Stimulated activated CD4-positive, alpha-beta T cell treated with anti-CD3 and anti-CD28 coated beads, Interleukin-12 subunit alpha, Interleukin-12 subunit beta, amount 100 ng/mL, for 48 hours (primary cell): ENCODE data around the gene ZFHX3.

Source experiments
- DNase-seq, 3 donors: peaks; one replicate each; pipeline ENCODE4 v3.0.0-alpha.2; 2020; ENCODE audit warnings: low read depth in 2 of 3, low spot score in 1 of 3

ZFHX3 gene

GRCh38 chr16:72808754-72809153, 239.2 kb downstream of the ZFHX3 start:
- DNase-seq = no peak

- DNase-seq = no peak
Observed at GRCh38 chr16:72807245-72807644, 240.7 kb downstream of the ZFHX3 start.

GRCh38 chr16:72805486-72805885, 242.4 kb downstream of the ZFHX3 start:
- DNase-seq = no peak

DNA sequence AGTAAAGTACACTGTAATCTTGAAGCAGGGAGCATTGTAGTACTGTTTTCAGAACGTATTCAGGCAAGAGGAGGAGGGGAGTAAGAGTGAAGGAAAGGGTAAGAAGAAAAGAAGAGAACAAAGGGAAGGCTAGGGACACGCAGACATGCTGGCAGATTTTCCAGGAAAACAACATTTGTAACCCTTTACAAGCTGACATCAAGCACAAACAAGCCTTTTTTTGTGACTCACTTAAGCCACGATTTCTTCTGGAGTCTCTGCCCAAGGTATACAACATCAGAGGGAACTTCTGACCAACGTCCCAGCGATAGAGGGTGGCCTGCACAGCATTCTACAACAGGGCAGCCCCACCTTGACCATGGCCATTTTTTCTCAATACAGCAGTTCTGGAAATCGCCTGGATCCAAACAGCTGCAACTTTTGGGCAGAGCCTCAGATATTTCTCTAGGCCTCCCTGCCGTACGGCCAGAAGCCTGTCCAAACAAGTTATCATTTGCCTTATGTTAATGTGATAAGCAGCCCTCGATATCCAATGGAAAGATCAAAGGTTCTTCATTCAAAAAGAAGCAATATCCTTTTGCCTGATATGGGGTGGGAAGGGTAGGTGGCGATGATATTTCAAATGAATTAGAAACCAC, 247.3 kb downstream of the ZFHX3 start:
- DNase-seq = no peak

DNA sequence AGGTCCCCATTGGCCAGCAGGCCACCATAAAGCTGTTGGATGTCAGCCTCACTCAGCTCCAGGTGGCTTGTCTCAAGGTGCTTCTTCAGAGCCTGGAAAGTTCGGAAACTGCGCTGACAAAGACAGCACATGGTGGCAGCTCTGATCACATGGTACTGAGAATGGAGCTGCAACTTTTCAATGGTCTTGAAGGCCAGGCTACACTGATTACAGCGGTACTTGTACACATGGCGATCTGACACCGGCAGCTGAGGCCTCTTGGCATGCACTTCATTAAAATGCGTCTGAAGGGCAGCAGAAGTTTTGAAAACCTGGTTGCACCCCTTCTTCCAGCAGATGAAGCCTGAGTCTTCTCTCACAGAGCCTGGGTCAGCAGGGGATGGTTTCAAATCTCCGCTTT, 249.7 kb downstream of the ZFHX3 start:
- no peak for DNase-seq

DNA sequence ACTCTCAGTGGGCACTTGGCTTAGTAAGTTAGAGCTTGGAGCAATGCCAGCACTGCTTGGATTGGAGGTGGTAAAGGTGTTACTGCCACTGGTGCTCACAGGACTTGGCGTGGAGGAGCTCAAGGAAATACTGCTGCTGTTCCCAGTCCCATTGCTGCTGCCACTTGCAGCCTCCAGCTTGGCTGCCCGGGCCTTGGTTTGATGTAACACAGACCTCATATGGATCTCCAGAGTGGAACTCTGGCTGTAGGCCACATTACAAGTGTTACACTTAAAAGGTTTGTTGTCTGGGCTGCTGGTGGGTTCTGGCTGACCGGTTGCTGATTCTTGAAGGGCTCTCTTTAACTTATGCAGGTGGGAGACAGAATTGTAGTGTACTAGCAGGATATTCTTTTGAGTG, 250.3 kb downstream of the ZFHX3 start:
- no peak for DNase-seq

DNA sequence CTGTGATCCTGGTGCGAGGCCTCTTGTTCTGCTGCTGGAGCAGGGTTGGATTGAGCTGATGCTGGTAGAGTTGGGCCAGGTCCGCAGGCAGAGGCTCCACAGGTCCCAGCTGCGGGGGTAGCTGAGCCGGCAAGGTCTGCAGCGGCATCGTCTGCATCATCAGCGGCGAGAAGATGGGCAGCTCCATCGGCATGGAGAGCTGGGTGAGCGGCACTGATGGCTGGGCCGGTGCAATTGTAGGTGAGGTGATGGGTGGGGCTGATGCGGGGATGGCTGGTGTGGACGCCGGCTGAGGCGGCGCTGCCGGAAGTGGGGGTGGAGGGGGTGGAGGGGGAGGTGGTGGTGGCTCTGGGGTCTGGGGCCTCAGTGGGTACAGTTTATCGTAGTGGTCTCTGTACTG, 251.7 kb downstream of the ZFHX3 start:
- no peak for DNase-seq

GRCh38 chr16:72794986-72795385, 252.9 kb downstream of the ZFHX3 start:
- no peak for DNase-seq

- DNase-seq = no peak
Observed at GRCh38 chr16:72794319-72794718, 253.6 kb downstream of the ZFHX3 start.

GRCh38 chr16:72793716-72794115, 254.2 kb downstream of the ZFHX3 start:
- DNase-seq = no peak

DNA sequence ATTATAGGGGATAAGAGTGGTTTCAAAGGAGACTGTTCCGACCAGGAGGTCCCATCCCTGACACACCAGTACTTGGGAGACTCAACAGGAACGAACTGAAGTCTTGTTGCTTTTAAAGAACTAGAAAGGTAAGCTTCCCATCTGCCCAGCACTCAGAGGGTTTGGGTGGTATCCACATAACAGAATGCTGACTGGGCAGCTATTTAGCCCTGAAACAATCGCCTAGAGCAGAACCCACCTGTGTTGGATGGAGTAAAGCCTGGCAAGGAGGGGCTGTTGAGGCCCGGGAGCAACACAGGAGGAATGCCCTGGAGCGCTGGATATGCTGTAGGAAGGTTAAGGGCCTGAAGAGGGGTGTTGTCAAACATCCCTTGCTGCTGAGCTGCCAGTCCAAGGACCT, 254.9 kb downstream of the ZFHX3 start:
- DNase-seq = no peak

- DNase-seq = no peak
Observed at GRCh38 chr16:72791786-72792185, 256.1 kb downstream of the ZFHX3 start.

DNA sequence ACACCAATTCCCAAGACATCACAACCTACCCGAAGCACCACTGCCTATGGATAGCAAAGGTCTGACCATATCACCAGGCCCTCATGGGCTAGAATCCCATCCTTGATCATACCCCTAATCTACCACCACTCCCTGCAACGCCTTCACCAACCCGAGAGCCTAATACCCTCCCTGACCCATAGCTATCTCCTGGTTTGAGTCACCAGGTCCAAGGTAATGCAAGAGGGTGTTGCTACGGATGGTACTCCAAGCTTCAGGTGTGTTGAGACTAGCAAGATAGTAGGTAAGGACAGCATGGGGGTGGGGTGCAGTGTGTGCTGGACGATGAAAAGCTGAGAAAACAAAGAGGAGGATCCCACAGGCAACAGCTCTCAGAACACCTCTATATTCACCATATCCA, 258.0 kb downstream of the ZFHX3 start:
- no peak for DNase-seq

- no peak for DNase-seq
Observed at GRCh38 chr16:72789465-72789864, 258.5 kb downstream of the ZFHX3 start.

DNA sequence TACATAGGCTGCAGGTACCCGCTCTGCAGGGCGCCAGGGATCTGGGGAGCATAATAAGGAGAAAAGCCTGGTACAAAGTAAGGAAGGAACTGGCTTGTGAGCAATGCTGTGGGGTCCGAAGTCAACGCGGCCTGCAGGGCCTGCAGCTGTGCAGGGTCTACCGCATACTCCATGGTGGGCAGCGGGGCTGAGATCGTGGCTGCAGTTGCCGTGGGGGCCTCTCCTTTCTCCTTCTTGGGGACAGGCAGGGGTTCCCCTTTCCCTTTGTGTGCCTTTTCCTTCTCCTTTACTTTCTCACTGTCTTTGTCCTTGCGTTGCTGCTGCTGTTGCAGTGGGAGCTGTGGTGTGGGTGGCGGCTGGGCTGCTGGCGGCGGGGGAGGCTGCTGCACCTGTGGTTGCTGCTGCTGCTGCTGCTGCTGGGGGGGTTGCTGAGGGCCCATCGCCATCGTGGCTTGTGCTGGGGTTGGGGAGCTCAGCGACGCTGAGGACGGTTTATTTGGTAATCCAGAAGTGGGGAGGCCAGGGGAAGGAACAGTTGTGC, 259.6 kb downstream of the ZFHX3 start:
- DNase-seq = no peak

DNA sequence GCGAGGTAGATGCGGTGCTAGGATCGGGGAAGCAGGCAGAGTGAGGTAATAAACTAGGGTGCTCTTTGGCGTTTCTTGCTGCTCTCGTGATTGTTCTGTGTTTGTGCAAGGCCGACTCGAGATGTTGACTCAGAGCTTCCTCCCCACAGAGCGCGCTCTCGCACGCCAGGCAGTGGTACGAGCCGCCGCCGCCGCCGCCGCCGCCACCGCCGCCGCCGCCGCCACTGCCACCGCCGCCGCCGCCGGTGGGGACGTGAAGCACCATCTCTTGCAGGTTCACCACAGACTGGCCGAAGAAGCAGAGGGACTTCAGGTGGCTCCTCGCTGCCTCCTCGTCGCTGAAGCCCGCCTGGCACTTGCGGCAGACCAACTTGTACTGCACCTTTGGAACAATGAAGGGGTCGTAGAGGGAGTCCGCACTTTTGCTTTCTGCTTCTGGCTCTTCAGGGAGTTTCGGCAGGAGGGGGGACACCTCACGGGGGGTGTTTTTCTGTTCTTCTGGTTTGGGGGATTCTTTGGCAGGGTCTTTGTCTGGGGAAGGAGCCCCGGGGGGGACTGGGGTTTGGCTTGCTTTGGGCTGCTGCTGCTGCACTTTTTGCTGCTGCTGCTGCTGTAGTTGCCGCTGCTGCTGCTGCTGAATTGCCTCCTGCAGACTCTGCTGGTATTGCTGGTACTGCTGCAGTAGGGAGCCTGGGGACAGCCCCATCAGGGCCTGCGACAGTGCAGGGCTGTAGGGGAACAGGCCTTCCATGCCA, 260.2 kb downstream of the ZFHX3 start:
- DNase-seq = peak; percentile 39 to 45 (median 45)

DNA sequence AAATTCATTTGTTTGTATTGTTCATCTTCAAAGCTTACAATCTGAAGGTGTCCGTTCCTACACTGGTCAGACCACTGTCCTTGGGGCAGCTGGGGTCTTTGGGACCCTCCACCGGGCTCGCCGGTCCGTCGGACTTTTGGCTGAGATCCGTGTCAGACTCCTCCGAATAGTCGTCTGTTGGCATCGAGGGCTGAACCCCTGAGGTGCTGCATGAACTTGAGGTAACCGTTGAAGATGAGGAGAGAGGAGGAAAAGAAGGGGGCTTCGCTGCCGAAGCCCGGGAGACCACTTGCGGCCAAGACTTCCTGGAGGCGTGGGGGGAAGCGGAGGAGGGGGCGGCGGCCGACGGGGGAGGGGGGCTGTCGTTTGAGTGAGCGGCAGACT, 260.8 kb downstream of the ZFHX3 start:
- DNase-seq = no peak

GRCh38 chr16:72786606-72787005, 261.3 kb downstream of the ZFHX3 start:
- no peak for DNase-seq

DNA sequence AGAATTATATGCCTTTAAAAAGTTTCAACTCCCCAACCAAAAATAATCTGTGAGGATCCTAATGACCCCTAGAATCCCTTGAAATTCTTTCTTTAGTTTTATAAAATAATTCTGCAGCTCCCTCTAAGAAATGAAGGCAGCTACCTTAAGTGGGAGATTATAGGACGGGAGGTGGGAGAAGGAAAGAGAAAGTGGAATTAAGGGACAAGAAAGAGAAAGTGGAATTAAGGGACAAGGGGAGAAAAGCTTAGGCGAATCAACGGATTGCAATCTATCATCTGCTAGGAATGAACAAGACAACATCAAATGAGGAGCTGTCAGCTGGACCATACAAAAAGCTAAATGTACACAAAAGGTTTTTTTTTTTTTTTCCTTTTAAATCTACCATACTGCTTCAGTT, 262.0 kb downstream of the ZFHX3 start:
- DNase-seq = no peak

- DNase-seq = no peak
Observed at GRCh38 chr16:72785171-72785570, 262.8 kb downstream of the ZFHX3 start.

DNA sequence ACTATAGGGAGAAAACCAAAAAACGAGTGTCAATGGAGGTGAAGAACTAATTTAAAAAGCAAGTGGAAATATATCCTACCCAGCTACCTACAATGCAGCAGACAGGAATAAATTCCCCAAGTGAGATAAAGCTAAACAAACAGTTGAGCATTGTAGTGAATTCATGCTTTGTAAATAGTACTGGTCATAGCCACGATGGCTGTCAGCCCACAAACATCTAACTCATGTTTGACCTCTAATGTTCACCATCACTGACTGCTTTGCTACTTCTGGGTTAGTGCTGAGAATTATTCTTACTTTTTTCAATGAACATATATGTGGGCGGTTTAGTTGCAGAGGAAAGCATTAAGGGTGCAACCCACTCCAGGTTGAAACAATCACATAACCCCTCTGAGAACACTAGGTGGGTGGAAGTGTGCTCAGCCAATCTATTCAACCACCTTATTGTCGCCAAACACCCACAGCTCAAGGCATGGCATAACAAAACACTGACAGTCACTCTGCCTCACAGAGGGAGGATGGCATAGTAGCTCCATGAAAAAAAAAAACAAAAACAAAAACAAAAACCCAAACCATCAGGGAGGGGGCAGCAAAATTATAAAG, 264.1 kb downstream of the ZFHX3 start:
- no peak for DNase-seq

DNA sequence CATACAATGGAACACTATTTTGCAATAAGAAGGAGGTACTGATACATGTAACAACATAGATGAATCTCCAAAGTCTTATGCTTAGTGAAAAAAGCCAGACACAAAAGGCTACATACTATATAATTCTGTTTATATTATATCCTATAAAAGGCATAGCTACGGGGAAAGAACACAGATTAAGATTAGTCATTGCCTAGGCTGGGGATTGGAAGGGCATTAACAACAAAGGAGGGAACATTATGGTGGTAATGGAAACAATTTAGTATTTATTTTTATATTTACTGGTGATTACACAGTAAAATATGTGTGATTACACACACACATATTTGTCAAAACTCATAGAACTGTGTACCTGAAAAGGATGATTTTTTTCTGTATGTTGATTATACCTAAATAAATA, 278.1 kb downstream of the ZFHX3 start:
- DNase-seq = no peak
